Cardiac fibroblast (primary cell): Measurements from ENCODE around the gene TAS2R14.
A peak's percentile ranks its signal among the peaks of the same experiment; 100 is the strongest.

Experiments
- DNase-seq, 2 donors: peaks; one replicate each; pipeline versions ENCODE4 v3.0.0 to v3.0.0-alpha.2; 2010; ENCODE audit warnings: low read depth in 2 of 2
- H3K4me3 ChIP-seq, 2 donors: replicated peaks in 1 of 2; 1 replicate in 1 of 2; 2 replicates in 1 of 2; pipeline ENCODE4 v1.5.1; 2011; ENCODE audit warnings: low read depth in 2 of 2, low read length in 2 of 2, mild to moderate bottlenecking in 2 of 2, moderate library complexity in 1 of 2
- CTCF ChIP-seq: IDR thresholded peaks from one replicate; pipeline ENCODE4 v1.5.1; 2011; ENCODE audit warnings: low read depth, mild to moderate bottlenecking, low read length, inconsistent platforms

TAS2R14 gene

DNA sequence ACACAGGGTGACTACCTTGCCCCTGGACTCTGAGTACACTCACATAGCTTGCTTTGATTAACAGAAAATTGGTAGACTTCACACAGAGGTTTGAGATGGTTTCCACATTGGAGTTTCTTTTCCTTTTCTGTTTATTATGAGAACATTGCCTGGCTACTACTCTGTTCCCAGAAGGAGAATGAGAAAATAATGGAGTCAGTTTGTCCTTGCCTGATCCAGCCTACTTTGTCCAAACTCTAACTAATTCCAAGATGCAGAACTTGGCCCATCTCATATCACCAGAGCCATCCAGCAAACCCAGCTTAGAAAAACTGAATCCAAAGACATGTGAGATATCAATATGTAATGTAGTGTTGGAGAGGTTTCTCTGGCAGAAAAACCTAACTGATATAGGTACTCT is 27.3 kb upstream of the TAS2R14 start:
- no peak for TF ChIP-seq CTCF
- DNase-seq: no peak
- H3K4me3 ChIP-seq: no peak overlapping the region

DNA sequence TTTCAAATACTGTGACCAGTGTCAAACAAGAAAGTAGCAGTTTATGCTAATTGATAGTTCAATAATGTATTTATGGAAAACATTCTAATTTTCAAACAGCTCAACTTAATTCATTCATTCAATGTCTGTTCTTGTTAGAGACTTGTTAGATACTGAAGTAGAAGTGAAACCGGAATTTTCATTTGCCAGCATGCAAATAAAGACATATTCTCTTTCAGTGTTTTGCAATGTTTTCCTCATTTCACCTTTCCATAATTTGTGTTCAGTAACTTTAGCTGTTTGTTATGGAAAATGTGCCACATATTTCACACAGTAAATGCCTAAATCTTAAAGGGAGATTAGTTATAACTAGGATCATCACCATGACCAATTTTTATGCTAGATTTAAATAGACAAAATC is 26.4 kb upstream of the TAS2R14 start:
- peak in 1 of 2 donors; percentile 12 for DNase-seq
- H3K4me3 ChIP-seq: no peak overlapping the region
- no peak for TF ChIP-seq CTCF

GRCh38 chr12:10960211-10960610 is 21.1 kb upstream of the TAS2R14 start:
- no peak for TF ChIP-seq CTCF
- no peak for DNase-seq
- no peak overlapping the region for H3K4me3 ChIP-seq

- H3K4me3 ChIP-seq: no peak overlapping the region
- TF ChIP-seq CTCF: no peak
- peak in 1 of 2 donors; percentile 51 for DNase-seq
Observed at GRCh38 chr12:10959804-10960203, 20.7 kb upstream of the TAS2R14 start.

- DNase-seq: no peak
- H3K4me3 ChIP-seq: no peak overlapping the region
- no peak for TF ChIP-seq CTCF
Observed at GRCh38 chr12:10957741-10958140, 18.7 kb upstream of the TAS2R14 start.

GRCh38 chr12:10956085-10956484 is 17.0 kb upstream of the TAS2R14 start:
- TF ChIP-seq CTCF: no peak
- H3K4me3 ChIP-seq: no peak overlapping the region
- no peak for DNase-seq

- no peak for DNase-seq
- no peak for TF ChIP-seq CTCF
Observed at GRCh38 chr12:10952645-10953044, 13.6 kb upstream of the TAS2R14 start.

More at GRCh38 chr12:10952645-10953044, 13.6 kb upstream of the TAS2R14 start:
- H3K4me3 ChIP-seq: no peak overlapping the region
